ENCODE data around the gene EVC. TPM values are rescaled to one million over a fixed set of nuclear protein-coding genes. Genes with fewer than 3 reads are reported as not detected.

EVC gene
- total RNA-seq, 1 donor: 69.1 TPM

DNA sequence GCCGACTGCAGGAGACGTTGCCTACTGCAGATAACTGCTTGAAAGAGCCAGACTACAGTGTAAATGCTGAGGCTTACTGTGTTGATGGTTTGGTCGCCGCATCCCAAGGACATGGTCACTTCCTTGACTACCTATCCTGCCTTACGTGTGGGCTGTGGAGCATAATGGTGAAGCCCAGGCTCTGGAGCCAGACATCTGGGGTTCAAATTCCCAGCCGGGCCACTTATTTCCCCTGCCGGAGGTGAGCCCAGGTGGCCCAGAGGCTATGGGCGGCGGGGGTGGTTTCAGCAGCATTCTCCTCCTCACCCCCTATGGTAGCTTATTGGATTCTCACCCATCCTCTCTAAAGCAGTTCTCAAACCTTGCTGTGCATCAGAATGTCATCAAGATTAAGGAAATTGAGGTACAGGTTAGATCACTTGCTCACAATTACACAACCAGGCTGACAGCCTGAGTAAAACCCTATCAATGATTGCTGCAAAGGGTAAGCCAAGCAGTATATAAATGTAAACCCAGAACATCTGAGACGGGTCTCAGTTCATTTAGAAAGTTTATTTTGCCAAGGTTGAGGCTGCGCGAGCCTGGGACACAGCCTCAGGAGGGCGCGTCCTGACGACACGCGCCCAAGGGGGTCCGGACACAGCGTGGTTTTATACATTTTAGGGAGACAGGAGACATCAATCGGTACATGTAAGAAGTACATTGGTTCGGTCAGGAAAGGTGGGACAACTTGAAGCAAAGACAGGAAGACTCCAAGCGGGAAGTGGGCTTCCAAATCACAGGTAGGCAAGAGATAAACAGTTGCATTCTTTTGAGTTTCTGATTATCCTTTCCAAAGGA lies 48.5 kb downstream of the EVC start:
- DNase-seq (ENCODE audit: insufficient read length, low spot score, missing footprints): no peak
- peaks cover 13% of the 10 kb centered on the region for H3K79me2 ChIP-seq (ENCODE audit: insufficient read depth, low read length)
- no peaks in the 10 kb centered on the region for H3K9me3 ChIP-seq (ENCODE audit: low read depth, low read length)
- peak overlapping the region; percentile 88 for H3K27ac ChIP-seq (ENCODE audit: low read depth, low read length)
- peaks cover 18% of the 10 kb centered on the region for H3K4me1 ChIP-seq (ENCODE audit: insufficient read depth, low read length)
- TF ChIP-seq, protein P1, sequence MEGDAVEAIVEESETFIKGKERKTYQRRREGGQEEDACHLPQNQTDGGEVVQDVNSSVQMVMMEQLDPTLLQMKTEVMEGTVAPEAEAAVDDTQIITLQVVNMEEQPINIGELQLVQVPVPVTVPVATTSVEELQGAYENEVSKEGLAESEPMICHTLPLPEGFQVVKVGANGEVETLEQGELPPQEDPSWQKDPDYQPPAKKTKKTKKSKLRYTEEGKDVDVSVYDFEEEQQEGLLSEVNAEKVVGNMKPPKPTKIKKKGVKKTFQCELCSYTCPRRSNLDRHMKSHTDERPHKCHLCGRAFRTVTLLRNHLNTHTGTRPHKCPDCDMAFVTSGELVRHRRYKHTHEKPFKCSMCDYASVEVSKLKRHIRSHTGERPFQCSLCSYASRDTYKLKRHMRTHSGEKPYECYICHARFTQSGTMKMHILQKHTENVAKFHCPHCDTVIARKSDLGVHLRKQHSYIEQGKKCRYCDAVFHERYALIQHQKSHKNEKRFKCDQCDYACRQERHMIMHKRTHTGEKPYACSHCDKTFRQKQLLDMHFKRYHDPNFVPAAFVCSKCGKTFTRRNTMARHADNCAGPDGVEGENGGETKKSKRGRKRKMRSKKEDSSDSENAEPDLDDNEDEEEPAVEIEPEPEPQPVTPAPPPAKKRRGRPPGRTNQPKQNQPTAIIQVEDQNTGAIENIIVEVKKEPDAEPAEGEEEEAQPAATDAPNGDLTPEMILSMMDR (IDR thresholded peaks at IDR 0.05; ENCODE audit: extremely low read depth, low read depth, low read length): no peak
- no peak overlapping the region for H3K4me3 ChIP-seq (ENCODE audit: insufficient read depth, low read length)
- H3K36me3 ChIP-seq (ENCODE audit: insufficient read depth, low read length): peaks cover 49% of the 10 kb centered on the region
- H4K20me1 ChIP-seq (ENCODE audit: insufficient read depth, low read length): peaks cover 3% of the 10 kb centered on the region
- no peak overlapping the region for H3K4me2 ChIP-seq (ENCODE audit: insufficient read depth, low read length)
- H3K27me3 ChIP-seq (ENCODE audit: insufficient read depth, low read length): no peaks in the 10 kb centered on the region
- H2AFZ ChIP-seq (ENCODE audit: low read length): no peak overlapping the region

DNA sequence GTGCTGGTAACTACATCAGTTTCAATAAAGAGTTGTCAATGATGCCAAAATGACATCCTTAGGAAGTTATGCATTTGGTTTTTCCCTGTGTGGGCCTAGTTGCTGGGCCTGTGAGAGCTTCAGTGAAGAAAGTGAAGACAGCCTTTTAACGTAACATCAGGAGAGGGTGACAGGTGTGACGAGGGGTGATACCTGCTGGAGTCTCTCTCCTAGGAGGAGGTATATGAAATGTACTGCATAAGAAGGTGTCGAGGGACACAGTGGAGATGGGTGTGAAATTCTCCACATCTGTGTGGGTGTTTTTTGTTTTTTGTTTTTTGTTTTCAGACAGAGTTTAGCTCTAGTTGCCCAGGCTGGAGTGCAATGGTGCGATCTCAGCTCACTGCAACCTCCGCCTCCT lies 49.2 kb downstream of the EVC start:
- DNase-seq (ENCODE audit: insufficient read length, low spot score, missing footprints): no peak
- peaks cover 41% of the 10 kb centered on the region for H3K36me3 ChIP-seq (ENCODE audit: insufficient read depth, low read length)
- no peak overlapping the region for H2AFZ ChIP-seq (ENCODE audit: low read length)
- no peak overlapping the region for H3K4me2 ChIP-seq (ENCODE audit: insufficient read depth, low read length)
- TF ChIP-seq, protein P1 (IDR thresholded peaks at IDR 0.05; ENCODE audit: extremely low read depth, low read depth, low read length): no peak
- H3K9me3 ChIP-seq (ENCODE audit: low read depth, low read length): no peaks in the 10 kb centered on the region
- peaks cover 13% of the 10 kb centered on the region for H3K79me2 ChIP-seq (ENCODE audit: insufficient read depth, low read length)
- no peak overlapping the region for H3K27ac ChIP-seq (ENCODE audit: low read depth, low read length)
- H3K4me1 ChIP-seq (ENCODE audit: insufficient read depth, low read length): peaks cover 18% of the 10 kb centered on the region
- H4K20me1 ChIP-seq (ENCODE audit: insufficient read depth, low read length): peaks cover 3% of the 10 kb centered on the region
- no peak overlapping the region for H3K4me3 ChIP-seq (ENCODE audit: insufficient read depth, low read length)
- no peaks in the 10 kb centered on the region for H3K27me3 ChIP-seq (ENCODE audit: insufficient read depth, low read length)

DNA sequence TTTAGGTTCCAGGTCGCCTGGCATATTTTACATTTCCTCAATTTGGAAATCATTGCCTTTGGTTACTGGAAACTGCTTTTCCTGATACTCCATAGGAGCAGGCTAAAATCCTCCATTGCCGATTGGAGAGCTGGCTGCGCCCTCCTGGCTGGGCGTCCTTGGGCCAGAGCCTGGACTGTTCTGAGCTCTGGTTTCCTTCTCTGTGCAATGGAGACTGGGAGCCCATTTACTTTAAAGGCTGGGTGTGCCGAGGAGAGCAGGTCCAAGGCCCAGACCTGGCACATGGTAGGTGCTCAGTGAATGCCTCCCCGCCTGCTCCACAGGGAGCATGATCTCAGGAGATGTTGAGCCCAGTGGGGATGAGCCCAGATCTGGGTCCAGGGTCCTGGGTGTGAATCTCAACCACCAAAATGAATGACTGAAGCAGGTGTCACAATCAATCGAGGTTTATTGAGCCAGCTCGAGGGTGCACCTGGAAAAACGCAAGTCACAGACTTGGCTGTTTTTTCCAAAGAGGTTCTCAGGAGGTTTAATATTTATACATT lies 50.0 kb downstream of the EVC start:
- Histone ChIP-seq H3K9me3 (ENCODE audit: low read depth, low read length) (no peaks in the 10 kb centered on the region), H3K4me3 (ENCODE audit: insufficient read depth, low read length) (no peak overlapping the region), H3K27me3 (ENCODE audit: insufficient read depth, low read length) (no peaks in the 10 kb centered on the region), H4K20me1 (ENCODE audit: insufficient read depth, low read length) (peaks cover 3% of the 10 kb centered on the region), H3K4me2 (ENCODE audit: insufficient read depth, low read length) (no peak overlapping the region), H2AFZ (ENCODE audit: low read length) (no peak overlapping the region), H3K79me2 (ENCODE audit: insufficient read depth, low read length) (peaks cover 13% of the 10 kb centered on the region), H3K27ac (ENCODE audit: low read depth, low read length) (no peak overlapping the region), H3K4me1 (ENCODE audit: insufficient read depth, low read length) (peaks cover 18% of the 10 kb centered on the region), H3K36me3 (ENCODE audit: insufficient read depth, low read length) (peaks cover 34% of the 10 kb centered on the region)
- no peak for DNase-seq (ENCODE audit: insufficient read length, low spot score, missing footprints)
- TF ChIP-seq, protein P1 (IDR thresholded peaks at IDR 0.05; ENCODE audit: extremely low read depth, low read depth, low read length): no peak

DNA sequence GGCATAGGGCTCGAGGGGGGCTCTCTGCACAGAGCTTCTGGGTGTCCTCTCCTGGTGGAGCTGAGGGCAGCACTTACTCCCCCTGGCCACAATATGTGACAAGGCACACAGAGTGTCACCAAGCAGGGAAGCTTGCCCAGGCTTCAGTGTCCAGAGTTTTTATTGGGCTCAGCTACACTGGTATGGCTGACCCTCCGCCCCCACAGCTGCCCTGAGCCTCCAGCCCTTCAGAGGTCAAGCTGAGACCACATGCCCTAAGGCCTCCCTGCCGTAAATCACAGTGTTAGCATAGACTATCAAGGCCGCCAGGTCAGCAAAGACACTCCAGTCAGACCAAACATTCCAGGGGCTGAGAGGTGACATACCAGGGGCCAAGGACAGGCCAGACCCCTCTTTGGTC lies 59.0 kb downstream of the EVC start:
- no peaks in the 10 kb centered on the region for H3K4me1 ChIP-seq (ENCODE audit: insufficient read depth, low read length)
- no peaks in the 10 kb centered on the region for H3K27me3 ChIP-seq (ENCODE audit: insufficient read depth, low read length)
- TF ChIP-seq, protein P1 (IDR thresholded peaks at IDR 0.05; ENCODE audit: extremely low read depth, low read depth, low read length): no peak

More for the DNA sequence above, 59.0 kb downstream of the EVC start:
- Histone ChIP-seq H3K4me3 (ENCODE audit: insufficient read depth, low read length) (no peak overlapping the region), H2AFZ (ENCODE audit: low read length) (no peak overlapping the region), H4K20me1 (ENCODE audit: insufficient read depth, low read length) (no peaks in the 10 kb centered on the region), H3K9me3 (ENCODE audit: low read depth, low read length) (no peaks in the 10 kb centered on the region), H3K4me2 (ENCODE audit: insufficient read depth, low read length) (no peak overlapping the region), H3K36me3 (ENCODE audit: insufficient read depth, low read length) (peaks cover 34% of the 10 kb centered on the region), H3K79me2 (ENCODE audit: insufficient read depth, low read length) (peaks cover 5% of the 10 kb centered on the region), H3K27ac (ENCODE audit: low read depth, low read length) (no peak overlapping the region)
- DNase-seq (ENCODE audit: insufficient read length, low spot score, missing footprints): no peak
